DOHH2 (cell line): ENCODE data around the gene JUND.

Experiments
- H3F3A ChIP-seq: fragments of 200-600 bp; sonication (generic), shearing (Covaris generic); 2 replicates; pipeline ENCODE4 v1.6.0; 2016; ENCODE audit warnings: antibody characterized with exemption, mild to moderate bottlenecking; ENCODE audit not compliant: control insufficient read depth, insufficient read depth
- H3K27ac ChIP-seq: fragments of 200-600 bp; sonication (generic); 2 replicates; pipeline ENCODE4 v1.5.1; 2014; ENCODE audit warnings: low read depth, mild to moderate bottlenecking, low read length, moderate library complexity
- H3K27me3 ChIP-seq: fragments of 200-600 bp; sonication (generic); 2 replicates; pipeline ENCODE4 v1.6.1; 2014; ENCODE audit warnings: mild to moderate bottlenecking, low read length, mixed read lengths; ENCODE audit not compliant: control insufficient read depth
- H3K36me3 ChIP-seq: fragments of 200-600 bp; sonication (generic); 2 replicates; pipeline ENCODE4 v1.6.1; 2014; ENCODE audit warnings: mild to moderate bottlenecking, low read length, moderate library complexity, mixed read lengths; ENCODE audit not compliant: control insufficient read depth
- H3K4me1 ChIP-seq: fragments of 200-600 bp; sonication (generic); 2 replicates; pipeline ENCODE4 v1.6.1; 2014; ENCODE audit warnings: mild to moderate bottlenecking, low read length, mixed read lengths; ENCODE audit not compliant: control insufficient read depth
- H3K4me2 ChIP-seq: fragments of 200-600 bp; sonication (generic); 2 replicates; pipeline ENCODE4 v1.6.0; 2014; ENCODE audit warnings: mild to moderate bottlenecking, low read length, moderate library complexity
- H3K4me3 ChIP-seq: fragments of 200-600 bp; sonication (generic); 2 replicates; pipeline ENCODE4 v1.5.1; 2014; ENCODE audit warnings: mild to moderate bottlenecking, low read length, mixed read lengths
- H3K79me2 ChIP-seq: fragments of 200-600 bp; sonication (generic); 2 replicates; pipeline ENCODE4 v1.6.1; 2014; ENCODE audit warnings: mild to moderate bottlenecking, low read length, mixed read lengths; ENCODE audit not compliant: control insufficient read depth
- H3K9me2 ChIP-seq: fragments of 200-600 bp; sonication (generic); replicated peaks from 2 replicates; pipeline ENCODE4 v1.6.1; 2014; ENCODE audit warnings: mild to moderate bottlenecking, low read length, mixed read lengths; ENCODE audit not compliant: control insufficient read depth
- H3K9me3 ChIP-seq: fragments of 200-600 bp; sonication (generic); 2 replicates; pipeline ENCODE4 v1.6.1; 2014; ENCODE audit warnings: antibody characterized with exemption, low read length, mixed read lengths; ENCODE audit not compliant: control insufficient read depth, insufficient read depth
- H4K20me1 ChIP-seq: fragments of 200-600 bp; sonication (generic); 2 replicates; pipeline ENCODE4 v1.6.0; 2014; ENCODE audit warnings: low read depth, mild to moderate bottlenecking, antibody characterized with exemption, low read length, moderate library complexity; ENCODE audit not compliant: control insufficient read depth, insufficient read depth
- EZH2phosphoT487 ChIP-seq: fragments of 200-600 bp; sonication (generic); IDR thresholded peaks from 2 replicates; pipeline ENCODE4 v1.6.1; 2017; ENCODE audit warnings: borderline replicate concordance, mild to moderate bottlenecking, antibody characterized with exemption, low read length, moderate library complexity, mixed read lengths
- TF ChIP-seq, protein P1 (sequence below): fragments of 200-600 bp; sonication (generic); IDR thresholded peaks from one replicate; pipeline ENCODE4 v1.5.1; 2014; ENCODE audit warnings: antibody characterized with exemption, mild to moderate bottlenecking, low read depth, low read length; ENCODE audit not compliant: poor library complexity, severe bottlenecking

Gene JUND

DNA sequence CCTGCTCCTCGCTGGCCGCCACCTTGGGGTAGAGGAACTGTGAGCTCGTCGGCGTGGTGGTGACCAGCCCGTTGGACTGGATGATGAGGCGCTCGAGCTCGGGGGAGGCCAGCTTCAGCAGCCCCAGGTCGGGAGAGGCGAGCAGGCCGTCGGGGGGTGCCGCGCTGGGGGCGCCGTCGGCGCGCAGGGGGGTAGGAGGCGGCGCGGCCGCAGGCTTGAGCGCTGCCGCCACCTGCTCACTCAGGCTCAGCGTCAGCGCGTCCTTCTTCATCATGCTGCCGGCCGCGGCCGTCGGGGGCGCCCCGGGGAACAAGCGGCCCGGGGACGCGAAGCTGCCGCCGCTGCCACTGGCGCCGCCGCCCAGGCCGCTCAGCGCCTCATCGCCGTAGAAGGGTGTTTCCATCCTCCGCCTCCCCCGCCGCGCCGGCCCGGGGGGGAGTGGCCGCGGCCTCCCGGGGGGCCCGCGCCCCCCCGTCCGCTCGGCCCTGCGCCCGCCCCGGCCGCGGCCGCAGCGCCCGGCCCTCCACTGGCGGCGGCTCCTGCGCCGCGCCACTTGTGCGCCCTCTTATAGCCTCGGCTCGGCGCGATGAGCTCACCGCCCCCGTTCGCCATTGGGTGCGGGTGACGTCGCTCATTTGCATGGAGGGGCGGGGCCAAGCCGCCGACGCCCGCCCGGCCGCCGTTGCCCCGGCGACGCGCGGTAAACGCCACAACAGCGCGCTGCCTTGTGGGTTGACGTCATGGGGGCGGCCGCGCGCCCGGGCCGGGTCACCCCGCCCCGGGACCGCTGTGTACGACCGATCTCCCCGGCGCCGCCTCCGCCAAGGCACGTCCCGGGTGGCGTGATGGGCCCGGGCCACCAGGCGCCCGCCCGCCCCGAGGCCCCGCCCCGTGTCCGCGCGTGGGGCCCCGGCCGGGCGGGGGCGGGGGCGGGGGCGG, at the start of gene JUND:
TSS of gene JUND (minus strand) at position 541 of the 939 bp plus-strand sequence. CDS start at position 403, 138 bp downstream.
- Histone ChIP-seq H3K27me3 (no peaks in the 10 kb centered on the region), H4K20me1 (peaks cover 16% of the 10 kb centered on the region), H3K27ac (peak within 1 kb of the TSS; percentile 98), H3K9me2 (no peaks in the 10 kb centered on the region), H3K4me2 (peak within 1 kb of the TSS; percentile 77), H3F3A (peaks cover 11% of the 10 kb centered on the region), H3K4me1 (peaks cover 34% of the 10 kb centered on the region), H3K9me3 (no peaks in the 10 kb centered on the region), H3K36me3 (peaks cover 35% of the 10 kb centered on the region), H3K4me3 (peak within 1 kb of the TSS; percentile 93), H3K79me2 (peaks cover 44% of the 10 kb centered on the region)
- TF ChIP-seq, protein P1, sequence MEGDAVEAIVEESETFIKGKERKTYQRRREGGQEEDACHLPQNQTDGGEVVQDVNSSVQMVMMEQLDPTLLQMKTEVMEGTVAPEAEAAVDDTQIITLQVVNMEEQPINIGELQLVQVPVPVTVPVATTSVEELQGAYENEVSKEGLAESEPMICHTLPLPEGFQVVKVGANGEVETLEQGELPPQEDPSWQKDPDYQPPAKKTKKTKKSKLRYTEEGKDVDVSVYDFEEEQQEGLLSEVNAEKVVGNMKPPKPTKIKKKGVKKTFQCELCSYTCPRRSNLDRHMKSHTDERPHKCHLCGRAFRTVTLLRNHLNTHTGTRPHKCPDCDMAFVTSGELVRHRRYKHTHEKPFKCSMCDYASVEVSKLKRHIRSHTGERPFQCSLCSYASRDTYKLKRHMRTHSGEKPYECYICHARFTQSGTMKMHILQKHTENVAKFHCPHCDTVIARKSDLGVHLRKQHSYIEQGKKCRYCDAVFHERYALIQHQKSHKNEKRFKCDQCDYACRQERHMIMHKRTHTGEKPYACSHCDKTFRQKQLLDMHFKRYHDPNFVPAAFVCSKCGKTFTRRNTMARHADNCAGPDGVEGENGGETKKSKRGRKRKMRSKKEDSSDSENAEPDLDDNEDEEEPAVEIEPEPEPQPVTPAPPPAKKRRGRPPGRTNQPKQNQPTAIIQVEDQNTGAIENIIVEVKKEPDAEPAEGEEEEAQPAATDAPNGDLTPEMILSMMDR: no peak
- no peak for TF ChIP-seq EZH2phosphoT487

DNA sequence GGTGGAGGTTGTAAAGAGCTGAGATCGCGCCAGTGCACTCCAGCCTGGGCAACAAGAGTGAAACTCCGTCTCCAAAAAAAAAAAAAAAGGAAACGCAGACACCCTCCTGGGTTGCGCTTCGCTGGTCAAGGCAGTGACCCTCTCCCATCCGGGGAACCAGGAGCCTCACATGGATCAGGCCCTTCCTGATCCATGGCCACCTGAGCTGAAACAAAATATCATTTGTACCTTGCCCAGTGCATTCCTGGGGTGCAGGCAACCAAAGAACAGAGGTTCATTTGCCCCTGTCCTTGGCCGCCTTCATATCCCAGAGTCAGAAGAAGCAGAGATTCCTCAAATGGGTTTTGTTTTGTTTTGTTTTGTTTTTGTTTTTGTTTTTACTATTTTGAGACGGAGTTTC, 49.4 kb upstream of the JUND start:
- H3F3A ChIP-seq: 0 out of 2 replicates have a peak, but pooled peaks cover under 1% of the 10 kb centered on the region
- TF ChIP-seq, protein P1: no peak
- TF ChIP-seq EZH2phosphoT487: no peak
- peaks cover 16% of the 10 kb centered on the region for H3K27me3 ChIP-seq
- no peaks in the 10 kb centered on the region for H3K9me3 ChIP-seq
- H3K4me3 ChIP-seq: no peak overlapping the region
- no peaks in the 10 kb centered on the region for H3K79me2 ChIP-seq
- peaks cover 10% of the 10 kb centered on the region for H3K4me1 ChIP-seq
- no peaks in the 10 kb centered on the region for H4K20me1 ChIP-seq
- H3K27ac ChIP-seq: no peak overlapping the region
- no peaks in the 10 kb centered on the region for H3K9me2 ChIP-seq
- H3K4me2 ChIP-seq: no peak overlapping the region
- H3K36me3 ChIP-seq: no peaks in the 10 kb centered on the region

DNA sequence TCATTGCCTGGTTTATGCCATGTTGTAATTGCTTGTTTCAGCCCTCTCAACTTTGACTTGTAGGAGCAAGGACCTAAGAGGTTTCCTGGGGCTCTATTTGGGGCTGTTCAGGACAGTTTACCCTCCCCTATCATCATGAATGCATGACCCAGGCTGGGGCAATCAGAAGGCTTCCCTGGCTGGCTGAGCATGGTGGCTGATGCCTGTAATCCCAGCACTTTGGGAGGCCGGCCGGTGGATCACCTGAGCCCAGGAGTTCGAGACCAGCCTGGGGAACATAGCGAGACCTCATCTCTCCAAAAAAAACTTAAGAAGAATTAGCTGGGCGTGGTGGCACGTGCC, 47.6 kb upstream of the JUND start:
- Histone ChIP-seq H3F3A (peaks cover 6% of the 10 kb centered on the region), H3K36me3 (no peaks in the 10 kb centered on the region), H3K4me1 (peaks cover 24% of the 10 kb centered on the region), H3K9me3 (no peaks in the 10 kb centered on the region), H3K4me3 (peak overlapping the region; percentile 64), H3K9me2 (no peaks in the 10 kb centered on the region), H3K4me2 (peak overlapping the region; percentile 73), H4K20me1 (no peaks in the 10 kb centered on the region), H3K79me2 (no peaks in the 10 kb centered on the region), H3K27me3 (peaks cover 16% of the 10 kb centered on the region), H3K27ac (no peak overlapping the region)
- TF ChIP-seq EZH2phosphoT487: no peak
- TF ChIP-seq, protein P1: no peak
